Esophagus squamous epithelium (tissue), 4 donors: ENCODE measurements around the gene RPP30.

ENCODE experiments used
- CTCF ChIP-seq, 6 experiments: fragments of 450-650 bp in 4 of 6; fragments of 200-600 bp in 2 of 6; sonication (generic) in 2 of 6; IDR thresholded peaks; one replicate each; pipeline ENCODE4 v1.5.1; 2016 to 2019; ENCODE audit warnings: antibody characterized with exemption in 6 of 6, mild to moderate bottlenecking in 4 of 6, moderate library complexity in 4 of 6
- POLR2A ChIP-seq, 4 donors: fragments of 450-650 bp; IDR thresholded peaks; one replicate each; pipeline ENCODE4 v1.6.1; 2017; ENCODE audit warnings: antibody characterized with exemption in 4 of 4, mild to moderate bottlenecking in 4 of 4, moderate library complexity in 3 of 4

GRCh38 chr10:90860790-90861189 lies 11.0 kb upstream of the RPP30 start:
- no peak for TF ChIP-seq POLR2A (IDR thresholded peaks at IDR 0.05)
- TF ChIP-seq CTCF (IDR thresholded peaks at IDR 0.05): no peak
